ENCODE measurements around the gene TEX2.
"Not testable (repeated sequence)": the region's sequence is repeated elsewhere in the genome, so short reads cannot be mapped to it uniquely, and the experiment has no call there.

The TEX2 gene

GRCh38 chr17:64209983-64210382 is 53.1 kb downstream of the TEX2 start:
- no peak for DNase-seq (ENCODE audit: low spot score)

GRCh38 chr17:64209356-64209941 is 53.6 kb downstream of the TEX2 start:
- no peak for DNase-seq (ENCODE audit: low spot score)

GRCh38 chr17:64208656-64209055 is 54.4 kb downstream of the TEX2 start:
- DNase-seq (ENCODE audit: low spot score), result not testable (repeated sequence)

- no peak for DNase-seq (ENCODE audit: low spot score)
Observed at GRCh38 chr17:64205804-64206203, 57.3 kb downstream of the TEX2 start.

- no peak for DNase-seq (ENCODE audit: low spot score)
Observed at GRCh38 chr17:64203630-64204029, 59.4 kb downstream of the TEX2 start.

- peak; percentile 32 for DNase-seq (ENCODE audit: low spot score)
Observed at GRCh38 chr17:64202683-64203344, 60.2 kb downstream of the TEX2 start.

GRCh38 chr17:64200080-64201032 is 62.7 kb downstream of the TEX2 start:
- no peak for DNase-seq (ENCODE audit: low spot score)

- no peak for DNase-seq (ENCODE audit: low spot score)
Observed at GRCh38 chr17:64198331-64199090, 64.5 kb downstream of the TEX2 start.

- no peak for DNase-seq (ENCODE audit: low spot score)
Observed at GRCh38 chr17:64196601-64197000, 66.5 kb downstream of the TEX2 start.

- DNase-seq (ENCODE audit: low spot score), result no peak
Observed at GRCh38 chr17:64193561-64193960, 69.5 kb downstream of the TEX2 start.

GRCh38 chr17:64192589-64192988 is 70.5 kb downstream of the TEX2 start:
- no peak for DNase-seq (ENCODE audit: low spot score)

- DNase-seq (ENCODE audit: low spot score), result peak; percentile 56
Observed at GRCh38 chr17:64190472-64190871, 72.6 kb downstream of the TEX2 start.

GRCh38 chr17:64188088-64188487 is 75.0 kb downstream of the TEX2 start:
- no peak for DNase-seq (ENCODE audit: low spot score)

- DNase-seq (ENCODE audit: low spot score), result no peak
Observed at GRCh38 chr17:64187093-64187895, 75.8 kb downstream of the TEX2 start.

- no peak for DNase-seq (ENCODE audit: low spot score)
Observed at GRCh38 chr17:64186171-64187092, 76.6 kb downstream of the TEX2 start.

GRCh38 chr17:64185557-64185956 is 77.5 kb downstream of the TEX2 start:
- not testable (repeated sequence) for DNase-seq (ENCODE audit: low spot score)

- no peak for DNase-seq (ENCODE audit: low spot score)
Observed at GRCh38 chr17:64185101-64185500, 78.0 kb downstream of the TEX2 start.

- peak; percentile 38 for DNase-seq (ENCODE audit: low spot score)
Observed at GRCh38 chr17:64183815-64184214, 79.2 kb downstream of the TEX2 start.

- DNase-seq (ENCODE audit: low spot score), result no peak
Observed at GRCh38 chr17:64182325-64183012, 80.6 kb downstream of the TEX2 start.

Measured in kidney capillary endothelial cell (primary cell).